Hematopoietic multipotent progenitor cell treated with erythropoietin and hydrocortisone succinate and interleukin-3 and kit ligand, for 17 days (in vitro differentiated cells): ENCODE results near the gene STX19.
"Not testable (repeated sequence)": the region's sequence is repeated elsewhere in the genome, so short reads cannot be mapped to it uniquely, and the experiment has no call there.

Experiments
- DNase-seq: peaks from one replicate; pipeline ENCODE4 v3.0.0-alpha.2; 2015; ENCODE audit warnings: low spot score

The STX19 gene, protein sequence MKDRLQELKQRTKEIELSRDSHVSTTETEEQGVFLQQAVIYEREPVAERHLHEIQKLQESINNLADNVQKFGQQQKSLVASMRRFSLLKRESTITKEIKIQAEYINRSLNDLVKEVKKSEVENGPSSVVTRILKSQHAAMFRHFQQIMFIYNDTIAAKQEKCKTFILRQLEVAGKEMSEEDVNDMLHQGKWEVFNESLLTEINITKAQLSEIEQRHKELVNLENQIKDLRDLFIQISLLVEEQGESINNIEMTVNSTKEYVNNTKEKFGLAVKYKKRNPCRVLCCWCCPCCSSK

DNA sequence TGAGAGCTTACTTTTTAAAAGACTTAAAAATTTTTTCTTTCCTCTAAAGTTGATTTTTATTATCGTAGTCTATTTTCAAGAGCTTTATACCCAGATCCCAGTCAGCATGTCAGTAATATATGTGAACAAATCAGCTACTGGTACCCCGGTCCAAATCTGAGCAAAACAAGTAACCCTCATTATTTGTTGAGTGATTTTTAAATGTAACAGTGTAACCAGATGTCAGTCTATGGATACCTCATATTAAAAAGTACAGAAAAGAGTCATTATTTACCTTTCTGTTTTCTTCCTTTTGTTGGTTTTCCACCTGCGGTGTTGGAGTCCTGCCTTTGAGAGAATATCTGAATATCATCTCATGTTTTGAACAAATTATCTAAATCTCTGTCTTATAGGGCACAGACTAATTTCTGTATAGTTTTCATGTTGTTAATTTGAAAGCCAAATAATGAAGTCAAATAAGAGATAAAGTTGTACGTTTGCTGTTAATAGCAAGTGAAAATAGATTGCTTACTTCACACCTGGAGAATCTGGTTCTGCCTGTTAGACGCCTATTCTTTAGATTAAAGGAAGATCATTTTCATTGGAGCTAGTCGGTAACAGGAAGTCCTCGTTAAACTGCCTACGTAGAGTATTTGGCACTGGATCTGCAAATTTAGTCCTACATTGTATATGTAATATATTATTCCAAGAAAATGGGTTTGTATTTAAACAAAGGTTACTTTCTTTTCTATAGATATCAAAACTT, at the start of gene STX19:
Gene STX19 (minus strand): TSS at position 505 of the 745 bp plus-strand sequence. CDS start 13,328 bp downstream, outside the sequence.
- DNase-seq: no peak

DNA sequence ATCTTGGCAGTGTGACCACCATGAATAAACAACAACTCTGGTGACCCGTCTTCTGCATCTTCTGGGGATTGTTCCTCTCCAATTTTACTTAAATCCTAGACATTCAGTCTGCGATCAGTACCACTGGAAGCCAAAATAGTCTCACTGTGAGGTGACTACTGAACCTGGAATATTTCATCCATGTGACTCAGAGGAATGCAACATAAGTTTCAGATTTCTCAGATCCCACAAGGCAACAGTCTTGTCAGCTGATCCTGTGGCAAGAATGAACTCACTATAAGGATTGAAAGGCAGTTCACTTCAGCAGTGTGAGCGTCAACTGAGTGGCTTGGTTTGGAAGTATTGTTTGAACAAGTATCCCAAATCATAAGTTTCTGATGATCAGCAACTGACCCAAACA, 47.7 kb upstream of the STX19 start:
- DNase-seq: no peak

DNA sequence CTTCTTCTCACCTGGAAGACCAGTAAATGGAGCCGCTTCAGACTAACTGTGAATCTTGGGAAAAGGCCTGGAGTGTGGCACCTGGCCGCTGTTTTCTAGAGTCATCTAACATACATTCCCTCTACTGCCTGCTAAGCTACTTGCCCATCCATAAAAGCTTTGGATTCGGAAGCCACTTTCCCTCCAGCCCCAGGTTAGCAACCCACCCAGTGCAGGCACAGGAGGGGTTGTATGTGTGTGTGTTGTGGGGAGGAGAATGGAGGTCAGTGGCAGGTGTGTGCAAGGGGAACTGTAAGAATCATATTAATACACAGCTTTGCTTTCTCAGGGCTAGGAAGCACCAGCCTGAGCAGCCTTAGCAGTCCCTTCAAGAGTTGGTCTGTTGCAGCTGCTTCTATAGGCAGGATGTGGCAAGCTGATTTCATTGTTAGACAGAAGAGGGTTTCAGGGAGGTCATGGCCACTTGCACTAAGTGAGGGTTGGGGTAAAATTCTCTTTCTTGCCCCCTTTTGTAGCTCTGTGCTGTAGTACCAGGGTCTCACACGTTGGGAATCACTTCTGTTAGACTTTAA, 43.4 kb upstream of the STX19 start:
- DNase-seq: no peak

DNA sequence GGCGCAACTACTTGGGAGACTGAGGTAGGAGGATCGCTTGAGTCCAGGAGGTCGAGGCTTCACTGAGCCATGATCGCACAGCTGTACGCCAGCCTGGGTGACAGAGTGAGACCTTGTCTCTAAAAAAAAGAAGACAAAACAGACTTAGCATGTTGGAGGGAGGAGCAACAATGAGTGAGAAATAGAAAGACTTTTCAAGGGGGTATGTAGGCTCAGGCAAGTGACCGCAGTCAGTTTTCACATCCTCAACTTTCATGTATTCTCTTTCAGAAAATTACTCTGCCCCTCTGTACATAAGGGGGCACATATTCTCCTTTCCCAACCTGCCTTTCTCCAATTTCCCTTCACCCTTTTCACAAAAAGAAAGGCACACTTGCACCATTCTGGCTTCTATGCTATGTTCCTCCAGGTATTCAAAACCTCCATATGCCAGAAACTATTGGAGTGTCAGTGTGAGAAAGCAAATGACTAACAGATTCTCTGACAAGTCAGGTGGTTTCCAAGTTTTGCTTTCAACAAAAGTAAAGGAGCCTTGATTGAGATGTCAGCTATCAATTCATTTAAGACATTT, 42.0 kb upstream of the STX19 start:
- DNase-seq: no peak

DNA sequence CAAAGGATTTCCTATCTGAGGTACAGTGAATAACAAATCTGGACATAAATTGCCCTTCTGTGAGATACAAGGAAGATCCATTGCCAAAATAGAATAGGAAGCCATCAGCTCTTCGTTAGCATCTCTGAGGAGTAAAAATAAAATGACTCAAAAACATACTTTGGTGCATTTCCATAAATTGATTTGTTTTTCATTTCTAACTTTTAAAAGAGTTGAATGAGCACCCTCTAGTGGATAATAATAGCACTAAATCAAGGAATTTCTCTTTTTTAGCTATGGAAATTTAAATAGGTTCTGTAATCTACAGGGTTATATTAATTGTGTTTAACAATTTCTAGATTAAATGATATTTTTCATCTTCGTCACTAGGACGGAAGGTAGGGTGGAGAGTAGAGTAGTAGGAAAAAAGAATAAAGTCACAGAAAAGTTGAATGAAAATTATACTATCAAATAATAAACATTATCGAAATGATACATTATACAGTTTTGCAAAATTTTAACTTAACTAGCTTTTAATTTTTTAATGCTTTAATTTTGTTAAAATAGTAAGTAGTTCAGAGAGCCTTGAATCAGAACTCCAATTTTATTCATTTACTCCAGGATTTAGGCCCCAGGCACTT, 40.9 kb upstream of the STX19 start:
- DNase-seq: peak; percentile 68

DNA sequence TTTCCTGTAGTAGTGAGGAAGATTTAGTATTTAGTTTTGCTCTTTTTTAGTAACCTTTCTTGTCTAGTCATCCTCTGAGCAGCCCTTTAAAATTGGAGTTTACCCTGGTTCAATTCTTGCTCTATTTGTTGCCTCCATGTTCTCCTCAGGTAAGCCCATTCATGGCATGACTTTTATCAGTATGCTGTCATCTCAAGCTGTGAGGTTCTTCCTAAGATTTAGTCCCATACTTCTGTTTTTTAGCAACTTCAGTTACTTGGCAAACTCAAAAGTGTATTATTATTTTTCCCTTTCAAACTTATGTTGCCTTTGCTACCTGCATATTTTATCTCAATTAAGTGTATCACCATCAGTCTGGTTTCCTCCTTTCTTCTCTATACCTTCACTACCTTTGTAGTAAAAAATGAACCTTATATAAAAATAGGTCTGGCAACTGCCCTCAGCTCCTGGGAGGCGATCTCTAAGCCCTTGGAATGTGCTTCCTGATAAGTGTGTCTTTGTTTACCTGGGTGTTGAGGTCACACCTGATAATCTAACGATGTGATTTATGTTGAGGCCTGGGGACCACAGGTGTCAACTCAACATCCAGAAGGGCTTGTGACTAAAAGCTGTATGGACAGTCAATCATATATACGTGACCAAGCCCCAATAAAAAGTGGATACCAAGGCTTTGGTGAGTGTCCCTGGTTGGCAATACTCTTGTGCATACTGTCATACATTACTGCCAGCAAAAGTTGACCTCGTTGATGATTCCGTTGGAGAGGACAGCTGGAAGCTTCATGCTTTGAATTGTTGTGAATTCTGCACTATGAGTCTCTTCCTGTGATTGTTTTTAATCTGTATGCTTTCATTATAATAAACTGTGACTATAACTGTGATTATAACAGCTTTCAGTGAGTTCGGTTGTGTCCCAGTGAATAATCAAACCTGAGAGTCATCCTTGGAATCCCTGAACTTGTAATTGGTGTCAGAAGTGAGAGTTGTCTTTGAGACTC, 38.4 kb upstream of the STX19 start:
- peak; percentile 51 for DNase-seq

DNA sequence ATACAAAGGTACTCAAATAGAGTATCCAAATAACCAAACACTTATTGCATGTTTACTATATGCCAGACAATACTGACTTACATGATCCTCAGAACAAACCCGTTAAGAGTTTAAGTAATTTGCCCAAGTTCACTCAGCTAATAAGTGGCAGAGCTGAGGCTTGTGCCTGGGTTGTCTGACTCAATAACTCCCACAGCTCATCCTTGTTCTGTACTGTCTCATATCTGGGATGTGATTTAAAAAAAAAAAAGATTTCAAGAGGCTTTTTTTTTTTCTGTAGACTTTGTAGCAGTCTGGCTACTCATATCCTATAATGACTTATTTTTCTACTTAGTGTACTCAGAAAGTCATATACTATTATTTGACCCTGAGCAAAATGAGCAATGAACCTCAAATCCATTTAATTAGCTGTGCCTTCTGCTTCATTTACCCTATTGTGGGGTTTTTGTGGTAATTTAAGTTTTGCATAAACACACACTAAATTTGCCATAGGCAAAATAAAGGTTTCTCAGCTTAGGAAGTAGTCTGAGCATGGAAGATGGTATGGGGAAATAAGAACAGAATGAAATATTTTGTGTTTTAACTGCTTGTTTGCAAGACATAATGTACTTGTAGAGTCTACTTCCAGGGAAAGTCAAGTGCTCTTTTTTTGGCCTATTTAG, 37.6 kb upstream of the STX19 start:
- DNase-seq: peak; percentile 53

DNA sequence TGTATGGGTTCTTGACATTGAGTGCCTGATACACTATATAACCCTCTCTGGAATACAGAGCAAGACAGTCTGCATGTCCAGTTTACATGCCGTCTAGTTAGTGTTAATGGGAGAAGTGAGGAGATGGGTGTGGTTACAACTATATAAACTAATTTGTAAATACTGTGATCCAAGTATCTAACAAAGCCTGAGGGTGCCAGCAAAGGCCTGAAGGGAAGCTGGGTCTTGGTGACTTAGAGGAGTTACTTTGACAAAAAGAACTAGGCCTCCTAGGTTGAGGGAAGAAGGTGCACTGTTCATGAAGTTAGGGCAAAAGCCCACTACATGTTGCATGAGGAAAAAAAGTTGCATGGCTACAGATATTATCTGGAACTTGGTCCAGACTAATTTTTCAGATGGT, 36.7 kb upstream of the STX19 start:
- DNase-seq: peak; percentile 71

DNA sequence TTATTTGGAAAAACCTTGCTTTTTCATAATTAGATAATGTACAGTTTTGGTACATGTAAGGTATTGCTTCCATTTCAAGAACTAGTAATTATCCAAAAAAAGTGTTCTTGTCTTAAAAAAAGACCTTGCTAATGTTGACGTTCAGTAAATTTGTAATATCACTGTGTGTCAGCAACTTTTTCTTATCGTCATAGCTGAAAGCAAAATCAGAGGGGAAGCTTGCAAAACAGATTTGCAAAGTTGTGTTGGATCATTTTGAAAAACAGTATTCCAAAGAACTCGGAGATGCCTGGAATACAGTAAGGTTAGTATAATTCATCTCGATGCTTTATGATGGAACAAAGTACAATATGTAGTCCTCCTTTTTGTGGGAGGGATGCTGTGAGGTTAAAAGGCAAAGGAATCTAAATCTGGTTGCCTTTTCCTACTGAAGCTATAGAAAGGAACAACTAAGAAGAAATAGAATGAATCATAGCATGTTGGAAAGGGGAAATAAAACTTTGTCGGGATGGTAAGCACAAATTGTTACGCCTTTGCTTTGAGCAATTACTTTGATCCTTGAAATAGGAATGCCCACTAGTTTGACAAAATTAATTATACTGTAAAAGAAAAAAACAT, 36.0 kb upstream of the STX19 start:
- peak; percentile 86 for DNase-seq

DNA sequence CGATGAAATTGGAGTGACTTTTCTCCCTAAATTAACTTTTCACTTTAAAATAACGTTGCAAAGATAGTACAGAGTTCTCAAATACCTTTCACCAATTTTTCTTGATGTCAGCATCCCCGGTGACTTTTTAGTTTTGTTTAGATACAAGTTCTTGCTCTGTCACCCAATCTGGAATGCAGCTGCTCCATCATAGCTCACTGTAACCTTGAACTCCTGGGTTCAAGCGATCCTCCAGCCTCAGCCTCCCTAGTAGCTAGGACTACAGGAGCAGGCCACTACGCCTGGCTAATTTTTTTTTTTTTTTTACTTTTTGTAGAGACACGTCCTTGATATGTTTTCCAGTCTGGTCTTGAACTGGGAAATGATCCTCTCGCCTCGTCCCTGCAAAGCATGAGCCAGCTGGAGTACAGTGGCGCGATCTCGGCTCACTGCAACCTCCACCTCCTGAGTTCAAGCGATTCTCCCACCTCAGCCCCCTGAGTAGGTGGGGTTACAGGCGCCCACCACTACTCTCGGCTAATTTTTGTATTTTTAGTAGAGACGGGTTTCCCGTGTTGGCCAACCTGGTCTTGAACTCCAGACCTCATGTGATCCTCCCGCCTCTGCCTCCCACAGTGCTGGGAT, 35.2 kb upstream of the STX19 start:
- peak; percentile 77 for DNase-seq

DNA sequence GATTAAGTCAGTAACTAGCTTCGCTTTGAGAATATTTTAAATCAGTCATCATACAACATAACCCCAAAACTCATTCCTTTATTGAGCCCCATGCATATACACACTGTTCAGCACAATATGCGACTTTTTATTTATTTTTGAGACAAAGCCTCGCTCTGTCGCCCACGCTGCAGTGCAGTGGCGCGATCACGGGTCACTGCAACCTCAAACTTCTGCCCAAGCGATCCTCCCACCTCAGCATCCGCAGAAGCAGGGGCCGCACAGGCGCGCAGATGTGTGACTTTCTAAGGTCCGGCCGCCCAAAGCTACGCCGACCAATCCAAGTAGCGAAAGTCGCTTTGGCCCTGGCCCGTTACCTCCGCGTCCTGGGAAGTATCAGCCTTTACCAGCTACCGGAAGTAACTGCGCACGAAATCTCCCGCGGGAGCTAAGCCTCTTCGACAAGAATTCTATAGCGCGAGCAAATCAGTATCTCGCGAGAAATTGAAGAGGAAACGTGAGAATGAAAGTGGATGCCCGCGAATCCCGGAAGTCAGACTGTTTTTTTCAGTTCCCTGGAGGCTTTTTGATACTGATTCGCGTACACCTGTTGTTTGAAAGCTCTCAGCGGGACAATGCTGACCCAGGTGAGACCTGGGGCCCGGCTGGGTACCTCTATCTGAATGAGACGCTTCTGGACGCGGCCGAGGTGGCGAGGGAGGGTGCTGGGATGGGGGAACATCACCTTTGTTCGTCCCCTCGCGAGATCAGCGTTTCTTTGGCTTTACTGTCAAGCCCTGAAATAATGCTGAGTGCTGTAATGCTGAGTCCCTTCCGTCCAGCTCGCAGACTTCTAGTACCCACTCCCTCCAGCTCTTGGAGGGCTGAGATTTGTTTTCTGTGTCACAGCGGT, 34.4 kb upstream of the STX19 start, which contains the start of the genes DHFR2 and NSUN3:
Gene DHFR2 (minus strand): TSS at position 404 of the 892 bp plus-strand sequence. CDS start 1,405 bp downstream, outside the sequence.
Gene NSUN3 (plus strand): TSS at position 549 of the 892 bp plus-strand sequence. CDS start 66 bp downstream, at position 615.
- DNase-seq: peak; percentile 92

DNA sequence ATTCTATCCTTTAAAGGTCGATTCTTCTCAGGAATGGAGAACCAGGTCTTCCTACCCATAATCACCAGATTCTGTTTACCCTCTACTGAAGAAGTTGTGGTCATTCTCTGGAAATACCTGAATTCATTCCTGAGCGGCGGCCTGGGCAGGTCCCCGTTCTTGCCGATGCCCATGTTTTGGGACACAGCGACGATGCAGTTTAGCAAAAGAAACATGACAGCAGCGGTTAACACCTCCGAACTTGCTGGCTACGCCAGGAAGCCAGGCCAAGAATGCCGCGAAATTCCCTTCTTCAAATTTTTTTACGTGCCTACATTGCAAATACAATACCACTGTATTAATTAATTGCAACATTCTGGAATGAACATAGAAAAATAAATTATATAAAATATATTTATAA, 32.9 kb upstream of the STX19 start:
- no peak for DNase-seq

DNA sequence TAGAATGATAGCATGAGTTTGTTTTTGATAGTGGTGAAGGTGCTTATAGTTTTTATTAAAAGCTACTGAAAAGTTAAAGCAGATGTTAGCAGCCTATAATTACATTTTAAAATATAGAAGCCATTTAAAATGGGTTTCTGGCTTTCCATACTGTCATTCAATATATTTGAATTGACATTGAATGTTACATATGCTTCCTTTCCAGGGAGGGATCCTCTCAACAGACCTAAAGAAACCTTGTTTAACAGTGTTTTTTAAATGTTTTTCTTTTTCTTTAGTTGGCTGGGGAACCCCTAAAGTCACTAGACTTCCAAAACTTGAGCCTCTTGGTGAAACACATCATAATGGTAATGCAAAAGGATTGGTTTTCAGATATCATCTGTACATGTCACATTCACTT, 22.1 kb upstream of the STX19 start:
- DNase-seq: no peak

DNA sequence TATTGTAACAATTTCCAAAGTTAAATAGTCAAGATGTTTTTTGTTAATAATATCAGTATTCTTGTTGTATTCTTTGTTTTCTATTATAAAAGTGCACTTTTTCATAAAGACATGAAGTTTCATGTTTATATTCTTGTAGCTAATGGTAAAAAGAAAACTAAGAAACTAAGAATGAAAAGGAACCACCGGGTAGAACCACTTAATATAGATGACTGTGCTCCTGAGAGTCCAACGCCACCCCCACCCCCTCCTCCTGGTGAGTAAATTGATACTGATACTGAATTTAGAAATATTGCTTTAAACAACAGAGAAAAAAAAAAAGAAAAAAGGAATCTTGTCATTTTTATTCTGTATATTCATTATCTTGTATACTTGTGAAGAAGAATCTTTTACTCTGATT, 20.9 kb upstream of the STX19 start:
- DNase-seq: no peak

DNA sequence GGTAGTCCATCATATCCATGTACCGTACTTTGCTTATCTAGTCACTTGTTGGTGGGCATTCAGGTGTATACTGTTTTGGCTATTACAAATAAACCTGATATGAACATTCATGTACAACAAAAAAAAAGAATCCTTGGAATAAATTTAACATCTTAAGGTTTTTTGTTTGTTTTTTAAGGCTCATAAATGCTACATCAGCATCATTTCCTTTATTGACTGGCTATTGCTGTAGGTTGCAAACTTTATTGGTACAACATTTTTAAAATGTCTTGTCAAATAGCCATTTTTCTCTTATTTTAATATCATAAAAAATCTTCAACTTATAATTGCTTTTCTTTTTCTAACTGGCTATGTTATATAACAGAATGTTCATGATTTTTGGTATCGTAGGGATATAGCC, 18.1 kb upstream of the STX19 start:
- DNase-seq: no peak

DNA sequence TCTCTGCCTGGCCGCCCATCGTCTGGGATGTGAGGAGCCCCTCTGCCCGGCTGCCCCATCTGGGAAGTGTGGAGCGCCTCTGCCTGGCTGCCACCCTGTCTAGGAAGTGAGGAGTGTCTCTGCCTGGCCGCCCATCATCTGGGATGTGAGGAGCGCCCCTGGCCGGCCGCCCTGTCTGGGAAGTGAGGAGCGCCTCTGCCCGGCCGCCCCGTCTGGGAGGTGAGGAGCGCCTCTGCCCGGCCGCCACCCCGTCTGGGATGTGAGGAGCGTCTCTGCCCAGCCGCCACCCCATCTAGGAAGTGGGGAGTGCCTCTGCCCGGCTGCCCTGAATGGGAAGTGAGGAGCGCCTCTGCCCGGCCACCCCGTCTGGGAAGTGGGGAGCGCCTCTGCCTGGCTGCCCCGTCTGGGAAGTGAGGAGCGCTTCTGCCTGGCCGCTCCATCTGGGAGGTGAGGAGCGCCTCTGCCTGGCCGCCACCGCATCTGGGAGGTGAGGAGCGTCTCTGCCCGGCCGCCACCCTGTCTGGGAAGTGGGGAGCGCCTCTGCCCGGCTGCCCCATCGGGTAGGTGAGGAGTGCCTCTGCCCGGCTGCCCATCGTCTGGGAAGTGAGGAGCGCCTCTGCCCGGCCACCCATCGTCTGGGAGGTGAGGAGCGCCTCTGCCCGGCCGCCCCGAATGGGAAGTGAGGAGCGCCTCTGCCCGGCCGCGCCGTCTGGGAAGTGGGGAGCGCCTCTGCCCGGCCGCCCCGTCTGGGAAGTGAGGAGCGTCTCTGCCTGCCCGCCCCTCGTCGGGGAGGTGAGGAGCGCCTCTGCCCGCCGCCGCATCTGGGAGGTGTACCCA, 15.9 kb upstream of the STX19 start:
- not testable (repeated sequence) for DNase-seq

DNA sequence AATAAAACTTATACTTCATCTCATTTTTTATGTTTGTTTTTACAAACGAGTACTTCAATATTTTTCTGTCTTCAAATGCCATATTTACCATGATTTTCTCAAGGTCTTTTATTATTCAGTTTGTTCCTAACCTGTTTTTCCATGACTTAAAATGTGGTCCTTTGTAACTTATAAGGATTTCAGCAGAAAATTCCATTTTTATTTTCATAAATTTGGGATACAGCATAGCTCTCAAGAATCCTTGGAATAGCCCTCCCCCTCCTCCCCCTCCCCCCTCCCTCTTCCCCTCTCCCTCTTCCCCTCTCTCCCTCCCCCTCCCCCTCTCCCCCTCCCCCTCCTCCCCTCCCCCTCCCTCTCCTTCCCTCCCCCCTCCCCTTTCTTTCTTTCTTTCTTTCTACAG, 14.9 kb upstream of the STX19 start:
- no peak for DNase-seq
